ENCODE data around the gene MFSD8.

DNA sequence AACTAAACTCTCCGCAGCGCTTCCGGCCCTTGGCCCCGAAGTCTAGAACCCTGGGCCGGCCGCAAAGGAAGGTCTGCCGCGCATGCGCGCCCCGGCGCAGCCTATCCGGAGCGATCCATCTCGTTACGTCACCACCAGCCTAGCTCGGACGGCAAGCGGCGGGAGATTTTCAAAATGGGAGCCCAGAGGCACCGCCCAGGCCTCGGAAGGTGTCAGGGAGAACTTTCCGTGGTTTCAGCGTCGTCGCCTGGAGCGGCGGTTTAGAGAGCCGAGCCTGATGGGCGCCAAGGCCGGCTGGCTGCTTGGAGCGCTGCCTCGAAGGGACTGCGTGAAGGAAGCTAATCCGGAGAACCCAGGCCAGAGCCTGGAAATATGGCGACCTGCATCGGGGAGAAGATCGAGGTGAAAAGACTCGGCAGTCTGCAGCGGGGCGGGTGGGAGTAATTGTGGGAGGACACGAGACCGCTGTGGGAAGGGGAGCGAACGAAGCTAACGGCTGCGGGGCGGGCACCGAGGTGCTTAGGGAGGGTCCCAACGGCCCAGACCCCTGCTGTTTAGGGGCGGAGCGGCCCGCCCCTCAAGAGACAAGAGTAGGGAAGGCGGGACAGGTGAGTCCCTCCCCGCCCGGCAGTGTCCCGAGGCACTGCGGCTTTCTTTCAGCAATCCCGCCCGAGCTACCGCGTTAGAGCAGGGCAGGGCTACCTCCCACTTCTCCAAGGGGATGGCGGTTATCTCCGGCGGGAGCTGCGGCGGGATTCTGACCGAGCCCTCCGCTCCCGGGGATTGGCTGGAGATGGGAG lies 84.0 kb downstream of the MFSD8 start, which contains the start of gene PLK4:
- TF ChIP-seq, protein P1, sequence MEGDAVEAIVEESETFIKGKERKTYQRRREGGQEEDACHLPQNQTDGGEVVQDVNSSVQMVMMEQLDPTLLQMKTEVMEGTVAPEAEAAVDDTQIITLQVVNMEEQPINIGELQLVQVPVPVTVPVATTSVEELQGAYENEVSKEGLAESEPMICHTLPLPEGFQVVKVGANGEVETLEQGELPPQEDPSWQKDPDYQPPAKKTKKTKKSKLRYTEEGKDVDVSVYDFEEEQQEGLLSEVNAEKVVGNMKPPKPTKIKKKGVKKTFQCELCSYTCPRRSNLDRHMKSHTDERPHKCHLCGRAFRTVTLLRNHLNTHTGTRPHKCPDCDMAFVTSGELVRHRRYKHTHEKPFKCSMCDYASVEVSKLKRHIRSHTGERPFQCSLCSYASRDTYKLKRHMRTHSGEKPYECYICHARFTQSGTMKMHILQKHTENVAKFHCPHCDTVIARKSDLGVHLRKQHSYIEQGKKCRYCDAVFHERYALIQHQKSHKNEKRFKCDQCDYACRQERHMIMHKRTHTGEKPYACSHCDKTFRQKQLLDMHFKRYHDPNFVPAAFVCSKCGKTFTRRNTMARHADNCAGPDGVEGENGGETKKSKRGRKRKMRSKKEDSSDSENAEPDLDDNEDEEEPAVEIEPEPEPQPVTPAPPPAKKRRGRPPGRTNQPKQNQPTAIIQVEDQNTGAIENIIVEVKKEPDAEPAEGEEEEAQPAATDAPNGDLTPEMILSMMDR (IDR thresholded peaks at IDR 0.05) = no peak
- peak; percentile 93 for TF ChIP-seq POLR2AphosphoS5 (IDR thresholded peaks at IDR 0.05)

Data from prostate gland (tissue), 2 donors.